NCI-H82 treated with DMSO at 0.1 percent for 48 hours (cell line): ENCODE results near the gene PROM1.

Experiments
- DNase-seq: peaks from one replicate; lab custom pipeline; 2025; ENCODE audit not compliant: unreplicated experiment; lab: John Stamatoyannopoulos, UW

Gene PROM1

DNA sequence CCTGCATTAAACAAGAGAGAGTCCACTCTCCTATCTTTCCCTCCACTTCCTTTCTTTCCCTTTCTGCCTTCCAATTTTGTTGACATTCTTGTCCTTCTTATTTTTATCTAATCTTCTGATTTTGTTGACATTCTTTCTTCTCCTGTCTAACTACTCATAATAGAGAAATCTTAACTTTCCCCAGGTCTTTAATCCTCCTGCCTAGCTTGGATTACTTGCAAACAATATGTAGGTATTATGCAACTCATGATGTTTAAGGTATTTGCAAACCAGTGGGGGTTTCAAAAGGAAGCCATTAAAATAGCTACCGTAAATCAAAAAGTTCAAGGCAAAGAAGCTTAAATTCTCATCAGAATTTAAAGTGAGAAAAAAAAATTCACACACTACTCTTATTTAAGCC is 53.9 kb downstream of the PROM1 start:
- no peak for DNase-seq

DNA sequence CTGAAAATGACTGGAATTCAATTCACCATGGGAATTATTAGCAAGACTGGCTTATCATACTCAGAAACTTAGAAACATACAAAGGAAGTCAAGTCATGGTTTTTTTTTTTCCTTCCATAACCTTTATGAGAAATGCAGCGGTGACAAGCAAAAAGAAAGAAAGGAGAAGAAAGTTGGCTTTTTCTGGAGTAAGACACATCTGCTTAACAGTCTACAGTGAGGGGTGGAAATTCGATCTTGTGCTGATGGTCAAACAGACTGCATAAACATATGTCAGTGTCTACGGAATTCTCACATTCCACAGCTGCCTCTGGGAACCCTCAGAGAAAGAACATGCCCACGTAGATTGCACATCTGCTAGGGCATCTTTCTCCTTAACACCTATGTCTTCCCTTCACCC is 54.6 kb downstream of the PROM1 start:
- DNase-seq, result no peak

DNA sequence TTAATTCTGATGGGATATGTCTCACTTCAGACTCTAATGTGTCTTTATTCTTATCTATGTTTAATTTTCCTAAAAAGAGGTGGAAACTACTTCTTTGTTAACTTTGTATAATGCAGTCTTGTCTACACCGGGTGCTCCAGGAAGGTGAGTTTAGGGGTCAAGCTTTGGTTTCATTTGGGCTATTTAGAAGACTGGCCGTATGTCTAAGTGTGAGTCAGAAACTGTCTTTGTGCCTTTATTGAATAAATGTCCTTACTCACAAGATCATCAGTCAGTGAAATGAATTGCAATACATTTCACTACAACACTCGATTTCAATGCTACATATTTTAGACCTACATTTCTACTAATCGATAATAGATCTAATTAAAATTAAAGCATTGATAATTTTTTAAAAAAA is 56.2 kb downstream of the PROM1 start:
- DNase-seq, result no peak

DNA sequence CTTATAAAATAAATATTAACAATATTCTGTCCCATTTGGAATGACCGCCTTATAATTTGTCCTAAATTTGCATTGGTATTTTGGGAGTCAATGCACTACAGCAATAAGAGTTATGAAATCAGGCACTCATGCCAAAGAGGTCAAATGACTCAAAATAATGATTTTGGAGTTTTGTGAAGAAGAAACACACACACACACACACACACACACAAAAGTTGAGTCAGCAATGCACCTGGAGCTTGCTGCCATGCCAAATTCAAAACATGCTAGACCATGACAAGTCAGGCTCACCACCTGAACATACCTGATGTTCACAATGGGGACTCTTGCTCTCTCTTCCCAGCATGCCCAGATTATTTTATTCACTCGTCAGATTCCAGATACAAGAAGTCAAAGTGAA is 56.7 kb downstream of the PROM1 start:
- no peak for DNase-seq

DNA sequence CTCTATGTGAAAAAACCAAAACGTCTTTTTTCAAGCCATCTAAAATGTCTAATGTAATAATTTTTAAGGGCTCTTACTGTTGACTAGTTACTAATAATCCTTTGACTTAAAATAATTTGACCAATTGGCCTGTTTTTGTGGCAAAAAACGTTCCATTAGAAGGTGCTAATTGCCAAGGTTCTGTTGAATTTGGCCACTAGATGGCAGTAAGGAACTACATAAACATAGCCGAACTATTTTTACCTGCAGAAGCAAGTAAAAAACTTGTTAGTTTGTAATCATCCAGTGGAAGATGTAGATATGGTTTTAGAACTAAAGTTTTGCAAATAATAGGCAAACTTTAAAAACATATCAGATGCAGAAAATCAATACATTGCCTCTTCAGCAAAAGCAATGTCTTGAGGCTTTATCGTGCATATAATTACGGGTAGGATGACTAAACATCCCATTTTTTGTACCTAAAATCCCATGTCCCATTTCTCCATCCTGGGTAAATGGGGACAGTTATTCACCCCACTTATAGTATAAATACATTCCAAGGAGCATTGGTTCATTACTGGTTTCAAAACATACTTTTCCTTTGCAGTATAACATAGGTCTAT is 57.6 kb downstream of the PROM1 start:
- DNase-seq, result peak; percentile 8

DNA sequence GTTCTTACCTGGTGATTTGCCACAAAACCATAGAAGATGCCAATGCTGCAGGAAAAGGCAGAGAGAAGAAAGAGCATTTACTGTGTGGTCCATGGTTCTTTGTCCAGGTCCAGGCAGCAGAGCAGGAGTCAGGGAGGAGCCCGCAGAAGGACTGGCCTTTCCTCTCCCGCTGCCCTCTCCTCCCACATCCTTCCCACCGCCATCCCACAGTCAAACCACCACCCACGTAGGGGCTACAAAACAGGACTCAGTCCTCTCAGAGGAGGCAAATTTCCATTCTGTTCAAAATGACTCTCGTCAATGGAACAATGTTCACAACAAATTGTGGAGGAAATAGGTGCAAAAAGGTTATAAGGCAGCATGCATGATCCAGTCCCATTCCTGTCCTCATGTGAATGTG is 58.6 kb downstream of the PROM1 start:
- no peak for DNase-seq

DNA sequence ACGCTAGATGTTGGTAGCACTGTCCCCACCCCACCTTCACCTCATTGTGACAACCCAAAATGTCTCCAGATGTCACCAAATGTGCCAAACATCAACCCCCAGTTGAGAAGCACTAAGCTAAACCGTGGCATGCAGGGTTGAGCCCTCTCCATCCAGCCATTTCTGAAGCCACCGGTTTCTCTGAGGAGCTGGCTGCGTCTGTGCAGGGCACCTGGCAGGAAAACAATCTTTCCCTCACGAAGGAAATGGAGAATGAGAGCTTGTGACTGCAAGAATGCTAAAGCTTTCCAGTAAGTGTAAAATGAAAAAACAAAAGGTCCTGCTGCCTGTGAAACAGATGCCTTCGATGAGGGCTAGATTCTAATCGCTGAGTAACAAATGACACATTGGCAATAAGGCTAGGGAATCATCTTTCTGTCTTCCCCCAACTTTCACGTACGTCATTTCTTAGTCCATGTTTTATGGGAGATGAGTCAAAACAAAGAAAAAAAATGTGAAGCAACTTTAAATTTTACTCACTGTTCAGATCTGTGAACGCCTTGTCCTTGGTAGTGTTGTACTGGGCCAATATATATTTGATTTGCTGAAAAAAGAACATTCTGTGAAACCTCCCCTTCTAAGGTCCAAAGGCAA is 59.9 kb downstream of the PROM1 start:
- DNase-seq, result no peak

DNA sequence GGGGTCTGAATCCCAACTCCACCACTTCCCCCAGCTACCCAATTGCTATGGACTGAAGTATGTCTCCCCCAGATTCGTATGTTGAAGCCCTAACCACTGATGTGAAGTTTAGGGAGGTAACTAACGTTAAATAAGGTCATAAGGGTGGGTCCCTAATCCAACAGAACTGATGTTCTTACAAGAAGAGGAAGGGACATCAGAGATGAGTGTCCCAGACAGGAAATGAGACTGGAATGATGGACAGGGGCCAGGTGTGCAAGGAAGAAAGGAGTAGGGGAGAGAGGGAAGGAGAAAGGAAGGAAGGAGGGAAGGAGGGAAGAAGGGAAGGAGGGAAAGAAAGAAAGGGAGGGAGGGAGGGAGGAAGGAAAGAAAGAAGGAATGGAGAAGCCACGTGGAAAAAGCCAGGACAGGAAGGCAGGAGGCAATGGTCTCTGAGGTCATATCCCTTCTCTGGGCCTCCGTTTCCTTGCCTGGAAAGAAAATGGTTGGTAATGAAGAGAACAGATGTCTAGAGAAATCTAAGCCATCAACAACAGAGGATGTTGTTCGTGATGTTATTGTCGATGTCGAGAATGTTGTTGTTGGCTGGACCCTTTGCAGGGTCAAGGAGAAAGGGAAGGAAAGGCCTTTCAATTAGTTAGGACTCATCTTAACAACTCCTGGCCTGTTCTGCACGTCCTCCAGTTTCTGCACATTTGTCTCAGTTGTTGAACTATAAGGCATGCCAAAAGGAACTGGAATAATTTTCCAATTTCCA is 61.8 kb downstream of the PROM1 start:
- DNase-seq, result no peak

DNA sequence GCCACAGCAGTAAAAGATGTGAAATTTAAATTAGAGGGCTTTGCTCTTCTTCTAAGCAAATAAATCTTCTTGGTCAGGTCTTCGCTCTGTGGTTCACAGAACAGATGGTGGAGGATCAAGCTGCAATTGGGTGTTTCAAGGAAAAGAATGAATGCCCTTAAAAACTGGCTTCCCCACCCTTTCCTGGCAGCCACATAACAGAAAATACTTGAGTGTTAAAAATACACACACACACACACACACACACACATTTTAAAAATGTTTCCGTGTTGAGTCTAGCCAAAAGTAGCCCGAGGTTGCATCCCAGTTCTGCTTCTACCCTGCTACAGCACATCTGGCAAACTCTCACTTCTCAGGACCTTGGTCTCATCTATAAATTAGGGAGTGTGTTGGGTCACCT is 64.2 kb downstream of the PROM1 start:
- DNase-seq, result no peak

DNA sequence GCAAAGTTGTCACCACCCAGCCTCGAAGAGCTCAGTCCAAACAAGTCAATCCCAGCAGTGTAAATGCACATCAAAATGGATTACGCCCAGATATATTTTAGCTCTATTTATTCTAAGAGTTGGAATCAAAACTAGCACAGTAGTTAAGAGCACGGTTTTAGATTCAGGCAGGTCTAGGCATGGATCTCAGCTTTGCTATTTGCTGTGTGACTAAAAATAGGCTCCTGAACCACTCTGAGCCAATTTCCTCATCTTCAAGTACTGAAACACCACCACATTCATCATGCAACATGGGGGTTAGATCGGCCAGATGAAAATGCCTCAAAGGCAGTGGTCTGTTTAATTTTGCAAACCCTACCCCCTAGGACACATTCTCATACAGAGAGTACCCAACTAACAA is 65.0 kb downstream of the PROM1 start:
- DNase-seq, result no peak

DNA sequence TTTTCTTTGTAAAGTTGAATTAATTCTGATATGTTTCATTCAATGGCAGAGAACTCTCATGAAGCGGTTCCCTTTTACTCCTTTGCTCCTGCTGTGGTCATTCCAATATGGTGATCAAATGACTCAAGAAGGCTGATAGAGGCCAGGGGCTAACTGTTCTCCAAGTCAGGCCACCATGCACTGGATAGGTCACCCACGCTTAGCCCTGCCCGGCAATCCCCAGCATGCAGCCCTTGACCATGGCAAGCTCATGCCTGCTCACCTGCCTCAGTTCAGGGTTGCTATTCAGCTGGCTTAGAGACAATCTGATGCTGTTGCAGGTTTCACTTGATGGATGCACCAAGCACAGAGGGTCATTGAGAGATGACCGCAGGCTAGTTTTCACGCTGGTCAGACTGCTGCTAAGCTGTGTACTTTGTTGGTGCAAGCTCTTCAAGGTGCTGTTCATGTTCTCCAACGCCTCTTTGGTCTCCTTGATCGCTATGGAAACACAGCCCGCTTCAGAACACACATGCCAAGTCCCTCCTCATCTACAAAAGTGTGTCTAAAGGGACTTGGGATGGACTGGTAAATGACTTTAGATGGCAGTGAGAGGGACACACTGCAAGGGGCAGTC is 65.7 kb downstream of the PROM1 start:
- DNase-seq, result no peak

DNA sequence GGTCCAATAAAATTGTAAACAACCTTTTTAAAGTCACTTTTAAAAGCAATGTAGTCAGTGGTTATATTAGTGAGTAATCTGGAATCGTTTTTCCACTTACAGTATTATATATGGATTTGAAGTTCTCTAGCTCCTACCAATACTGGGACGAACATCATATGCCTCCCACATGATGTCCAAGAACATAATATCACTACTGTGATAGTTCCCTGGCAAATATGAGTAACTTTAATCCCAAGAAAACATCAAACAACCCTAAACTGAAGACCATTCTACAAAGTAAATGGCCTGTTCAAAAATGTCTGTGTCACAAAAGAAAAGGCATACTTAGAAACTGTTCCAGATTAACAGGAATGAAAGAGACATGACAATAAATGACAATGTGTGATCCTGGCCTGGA is 67.3 kb downstream of the PROM1 start:
- DNase-seq, result no peak

DNA sequence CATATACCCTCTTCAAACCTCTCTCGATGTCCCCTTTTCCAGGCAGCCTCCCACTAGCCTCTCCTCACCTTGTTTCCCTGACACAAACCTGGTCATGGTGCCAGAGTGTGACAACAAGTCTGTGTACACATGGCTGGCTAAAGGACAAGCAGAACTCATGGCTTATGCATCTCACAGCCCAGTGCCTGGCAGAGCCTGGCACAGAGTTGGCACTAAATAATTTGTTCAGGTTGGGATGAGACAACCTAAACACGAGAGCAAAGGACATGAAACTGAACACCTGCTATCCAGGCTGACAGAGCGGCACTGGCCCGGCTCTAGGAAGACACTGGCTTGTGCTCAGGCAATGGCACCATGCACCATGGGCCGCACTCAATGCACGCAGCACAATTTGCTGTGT is 72.7 kb downstream of the PROM1 start:
- DNase-seq, result no peak

DNA sequence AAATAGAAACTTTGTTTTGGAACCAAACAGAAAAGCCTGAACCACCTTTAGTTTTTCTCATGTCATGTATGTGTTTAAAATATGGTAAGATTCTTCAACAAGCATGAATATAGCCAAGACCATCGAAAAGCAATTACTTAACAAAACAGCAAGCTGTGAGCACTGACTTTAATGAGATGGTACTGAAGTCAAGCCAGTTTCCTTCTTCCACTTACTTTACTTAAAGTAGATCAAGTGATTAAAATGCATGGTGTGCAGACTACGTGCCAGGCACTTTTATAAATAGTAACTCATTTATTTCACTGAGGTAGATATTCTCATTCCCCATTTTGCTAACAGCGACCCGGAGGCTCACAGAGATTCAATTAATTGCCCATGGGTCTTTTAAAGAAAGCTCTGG is 74.7 kb downstream of the PROM1 start:
- DNase-seq, result no peak

DNA sequence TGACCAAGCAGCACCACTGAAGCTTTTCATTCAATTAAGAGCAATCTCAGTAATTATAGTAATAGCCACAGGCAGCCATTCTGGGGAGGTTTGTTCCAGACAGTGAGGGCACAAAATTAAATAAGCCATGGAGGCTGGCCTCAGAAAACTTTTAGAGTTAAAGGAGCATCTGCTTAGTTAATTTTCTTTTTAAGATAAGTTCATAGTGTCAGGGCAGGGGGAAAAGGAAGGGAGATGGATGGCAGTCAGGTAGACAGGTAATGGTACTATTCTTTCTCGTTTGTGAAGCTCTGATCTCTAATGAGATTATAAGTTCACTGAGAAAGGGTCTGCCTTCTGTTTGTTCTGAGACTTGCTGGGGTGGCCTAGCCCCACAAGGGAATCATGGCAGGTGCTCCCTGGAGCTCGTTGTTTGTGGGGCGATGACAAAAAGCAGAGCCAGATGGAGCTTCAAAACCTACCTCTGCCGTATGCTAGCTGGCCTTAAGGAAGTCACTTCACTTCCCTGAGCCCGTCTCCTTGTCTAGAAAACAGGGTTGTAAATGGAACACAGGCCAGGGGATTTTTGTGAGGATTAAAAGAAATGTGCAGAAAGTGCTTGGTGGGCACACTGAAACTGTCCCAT is 76.2 kb downstream of the PROM1 start:
- DNase-seq, result peak; percentile 56

DNA sequence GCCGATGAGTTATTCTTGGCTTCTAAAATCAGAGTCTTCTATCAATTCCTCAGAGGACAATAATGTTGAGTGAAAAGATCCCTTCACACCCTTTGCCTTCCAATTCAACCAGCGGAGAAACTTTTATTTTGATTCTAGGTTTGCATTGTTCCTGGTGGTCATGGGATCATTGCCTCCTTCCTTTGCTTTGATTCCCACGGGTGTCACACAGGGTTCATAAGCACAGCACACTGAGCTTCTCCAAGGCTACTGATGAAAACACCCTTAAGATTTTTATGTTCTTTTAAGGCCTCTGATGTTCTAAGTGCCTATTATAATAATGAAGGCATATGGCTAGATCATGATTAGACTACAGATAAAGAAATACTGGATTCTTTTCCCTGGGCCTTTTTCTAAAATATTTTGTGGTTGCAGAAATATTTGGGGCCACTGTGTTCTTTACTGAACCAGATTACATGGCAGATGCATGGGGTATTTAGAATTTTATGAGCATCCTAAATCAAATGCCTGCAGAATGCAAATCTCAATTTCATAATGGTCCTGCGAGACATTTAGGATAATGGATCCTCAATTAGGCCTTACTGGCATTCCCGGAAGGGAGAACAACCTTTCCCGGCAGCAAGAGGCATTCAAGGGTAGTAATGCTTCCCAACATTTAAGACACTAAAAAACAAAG is 76.9 kb downstream of the PROM1 start:
- no peak for DNase-seq

DNA sequence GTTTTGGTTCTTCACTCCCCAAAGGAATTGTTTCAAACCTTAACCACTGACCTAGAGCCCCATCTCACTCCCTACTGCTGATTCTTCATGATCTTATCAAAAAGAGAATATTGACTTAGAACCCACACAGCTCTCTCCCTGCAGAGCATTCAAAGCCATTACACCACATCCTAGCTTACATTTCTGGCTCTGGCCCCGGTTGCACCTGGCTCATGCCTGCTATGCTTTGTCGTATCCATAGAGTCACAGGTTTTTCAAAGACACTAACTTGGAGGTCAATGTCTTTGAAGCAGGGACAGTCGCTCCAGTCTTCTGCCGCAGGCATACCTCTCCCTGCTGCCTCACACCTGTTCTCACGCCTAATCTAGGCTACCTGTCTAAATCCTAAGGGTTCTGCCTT is 78.1 kb downstream of the PROM1 start:
- DNase-seq, result no peak

DNA sequence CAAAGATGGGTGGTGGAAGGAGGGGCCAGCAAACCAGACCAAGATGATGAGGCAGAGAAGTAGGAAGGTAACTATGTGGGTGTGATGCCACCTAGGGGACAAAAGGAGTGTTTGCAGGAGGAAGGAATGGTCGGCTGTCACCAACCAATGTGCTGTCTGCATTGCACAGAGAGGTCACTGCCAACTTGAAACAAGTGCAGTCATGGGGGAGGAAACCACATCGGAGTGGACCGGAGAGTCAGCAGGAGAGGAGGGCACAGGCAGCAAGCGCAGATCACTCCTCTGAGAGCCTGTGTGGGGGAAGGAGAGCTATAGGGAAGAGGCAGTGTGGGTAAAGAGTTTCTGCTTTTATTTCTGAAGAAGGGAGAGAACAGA is 82.4 kb downstream of the PROM1 start:
- peak; percentile 24 for DNase-seq

DNA sequence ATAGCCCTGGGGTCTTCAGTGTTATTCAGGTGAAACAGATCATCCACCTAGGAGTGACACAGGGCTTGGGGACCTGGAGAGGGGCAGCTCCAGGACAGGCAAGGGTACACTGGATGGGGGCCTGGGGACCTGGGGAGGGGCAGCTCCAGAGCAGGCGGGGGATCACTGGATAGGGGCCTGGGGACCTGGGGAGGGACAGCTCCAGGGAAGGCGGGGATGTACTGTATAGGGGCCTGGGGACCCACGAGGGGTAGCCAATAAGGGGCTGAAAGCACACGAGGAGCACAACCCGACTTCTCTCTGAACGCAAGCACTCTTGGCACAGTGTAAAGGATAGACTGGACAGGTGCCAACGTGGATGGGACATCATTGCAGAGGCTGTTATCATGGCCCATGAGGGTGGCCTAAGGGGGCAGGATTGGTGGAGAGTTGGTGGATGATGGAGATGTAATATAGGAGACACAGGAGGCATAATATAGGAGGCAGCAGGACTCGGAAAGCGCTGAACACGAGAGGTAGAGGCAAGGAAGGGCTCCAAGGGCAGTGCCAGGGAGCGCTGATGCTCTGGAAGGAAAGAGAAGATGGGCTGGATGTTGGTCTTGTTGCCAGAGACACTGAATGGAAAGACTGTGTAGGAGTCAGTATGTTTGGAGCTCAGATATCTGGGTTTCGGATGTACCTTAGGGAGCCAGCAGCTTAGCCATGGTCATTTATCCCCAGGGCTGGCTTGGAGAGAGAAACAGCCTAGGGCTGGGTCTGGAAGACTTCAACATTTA is 82.9 kb downstream of the PROM1 start:
- no peak for DNase-seq

DNA sequence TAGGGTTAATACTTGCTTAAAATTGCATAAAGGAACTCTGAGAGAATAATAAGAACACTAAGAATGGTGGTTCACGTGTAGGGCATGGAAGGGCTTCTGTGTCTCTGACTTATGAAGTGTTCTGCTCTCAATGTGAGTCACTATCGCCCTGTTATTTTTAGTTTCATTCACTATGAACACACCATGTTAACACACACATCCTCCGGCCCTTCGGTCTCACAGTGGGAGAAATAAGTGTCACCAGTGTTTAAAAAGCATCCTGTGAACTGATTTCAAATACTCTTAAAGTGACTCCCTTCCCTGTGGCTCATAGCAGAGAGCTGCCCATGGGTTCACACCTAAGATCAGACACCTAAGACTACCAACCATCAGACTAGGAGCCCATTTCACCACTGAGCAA is 87.0 kb downstream of the PROM1 start:
- DNase-seq, result no peak
